Measurements from ENCODE around the gene FOCAD.

The FOCAD gene

DNA sequence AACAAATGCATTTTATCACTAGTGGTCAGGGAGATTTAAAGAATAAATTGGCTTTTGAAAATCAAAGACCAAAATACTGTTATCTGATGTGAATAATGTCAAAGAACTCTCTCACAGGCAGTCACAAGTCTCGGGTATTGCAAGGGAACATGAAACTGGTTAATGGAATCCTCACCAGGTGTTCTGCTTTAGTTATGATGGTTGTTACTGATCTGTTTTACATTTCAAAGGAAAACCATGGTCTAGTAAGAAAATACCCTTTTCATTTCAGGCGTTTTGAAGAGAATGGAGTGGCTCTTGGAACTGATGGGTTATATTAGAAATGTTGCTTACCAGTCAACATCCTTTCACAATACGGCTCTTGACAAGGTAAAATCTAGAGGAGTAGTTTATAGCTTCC is 304.0 kb downstream of the FOCAD start:
- no peaks in the 10 kb centered on the region for H3K79me2 ChIP-seq (ENCODE audit: insufficient read depth, low read length)
- H4K20me1 ChIP-seq (ENCODE audit: insufficient read depth, low read length, poor library complexity, severe bottlenecking): no peaks in the 10 kb centered on the region
- no peaks in the 10 kb centered on the region for H3K9me2 ChIP-seq (replicated peaks; ENCODE audit: low read depth, low read length)
- H3F3A ChIP-seq (ENCODE audit: low read depth): no peaks in the 10 kb centered on the region
- no peak overlapping the region for H3K4me2 ChIP-seq (ENCODE audit: low read depth, low read length, poor library complexity, severe bottlenecking)
- no peaks in the 10 kb centered on the region for H3K4me1 ChIP-seq (ENCODE audit: insufficient read depth, low read length, poor library complexity, severe bottlenecking)
- no peaks in the 10 kb centered on the region for H3K27me3 ChIP-seq (ENCODE audit: insufficient read depth, low read length, poor library complexity, severe bottlenecking)
- TF ChIP-seq, protein P1, sequence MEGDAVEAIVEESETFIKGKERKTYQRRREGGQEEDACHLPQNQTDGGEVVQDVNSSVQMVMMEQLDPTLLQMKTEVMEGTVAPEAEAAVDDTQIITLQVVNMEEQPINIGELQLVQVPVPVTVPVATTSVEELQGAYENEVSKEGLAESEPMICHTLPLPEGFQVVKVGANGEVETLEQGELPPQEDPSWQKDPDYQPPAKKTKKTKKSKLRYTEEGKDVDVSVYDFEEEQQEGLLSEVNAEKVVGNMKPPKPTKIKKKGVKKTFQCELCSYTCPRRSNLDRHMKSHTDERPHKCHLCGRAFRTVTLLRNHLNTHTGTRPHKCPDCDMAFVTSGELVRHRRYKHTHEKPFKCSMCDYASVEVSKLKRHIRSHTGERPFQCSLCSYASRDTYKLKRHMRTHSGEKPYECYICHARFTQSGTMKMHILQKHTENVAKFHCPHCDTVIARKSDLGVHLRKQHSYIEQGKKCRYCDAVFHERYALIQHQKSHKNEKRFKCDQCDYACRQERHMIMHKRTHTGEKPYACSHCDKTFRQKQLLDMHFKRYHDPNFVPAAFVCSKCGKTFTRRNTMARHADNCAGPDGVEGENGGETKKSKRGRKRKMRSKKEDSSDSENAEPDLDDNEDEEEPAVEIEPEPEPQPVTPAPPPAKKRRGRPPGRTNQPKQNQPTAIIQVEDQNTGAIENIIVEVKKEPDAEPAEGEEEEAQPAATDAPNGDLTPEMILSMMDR (conservative IDR thresholded peaks at IDR 0.05; ENCODE audit: low read length): no peak
- no peak for TF ChIP-seq EZH2phosphoT487 (IDR thresholded peaks at IDR 0.05; ENCODE audit: borderline replicate concordance)
- no peak overlapping the region for H3K9ac ChIP-seq (ENCODE audit: low read depth, low read length, poor library complexity, severe bottlenecking)
- peaks cover 19% of the 10 kb centered on the region for H3K36me3 ChIP-seq (ENCODE audit: insufficient read depth, low read length)
- H2AFZ ChIP-seq (ENCODE audit: low read length): no peak overlapping the region
- no peaks in the 10 kb centered on the region for H3K9me3 ChIP-seq (ENCODE audit: insufficient read depth, low read depth, low read length)
- H3K4me3 ChIP-seq (ENCODE audit: low read length, poor library complexity, severe bottlenecking): no peak overlapping the region

DNA sequence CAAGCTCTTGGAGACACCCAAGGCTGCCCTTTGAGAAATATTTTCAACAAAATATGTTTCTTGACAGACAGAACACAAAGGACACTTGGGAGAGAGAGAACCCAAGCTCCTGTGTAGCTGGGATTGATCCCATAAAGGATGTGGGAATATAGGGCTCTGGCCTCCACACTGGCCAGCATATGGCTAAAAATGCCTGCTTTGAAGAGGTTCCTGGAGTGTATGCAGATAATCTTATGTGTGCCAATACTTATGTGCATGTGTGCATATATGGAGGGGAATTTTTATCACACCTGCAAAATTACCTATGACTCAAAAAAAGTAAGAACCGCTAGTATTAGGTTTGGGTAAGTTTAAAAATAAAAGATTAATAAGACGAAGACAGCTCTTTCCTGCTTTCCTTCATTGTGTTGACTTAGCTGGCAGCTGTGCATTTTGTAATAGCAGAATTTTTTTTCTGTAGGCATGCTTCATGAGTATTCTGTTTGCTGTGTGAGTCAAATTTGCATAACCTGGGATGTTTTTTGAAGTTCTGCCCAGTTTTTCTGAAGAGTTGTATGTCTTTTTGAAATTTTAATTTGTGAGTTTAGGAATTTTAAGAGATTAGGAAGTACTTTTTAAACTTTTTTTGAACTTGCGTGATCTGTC is 304.7 kb downstream of the FOCAD start:
- H3K36me3 ChIP-seq (ENCODE audit: insufficient read depth, low read length): peaks cover 18% of the 10 kb centered on the region
- no peak overlapping the region for H3K4me3 ChIP-seq (ENCODE audit: low read length, poor library complexity, severe bottlenecking)
- H3K9ac ChIP-seq (ENCODE audit: low read depth, low read length, poor library complexity, severe bottlenecking): no peak overlapping the region
- no peaks in the 10 kb centered on the region for H3K9me3 ChIP-seq (ENCODE audit: insufficient read depth, low read depth, low read length)
- H3K79me2 ChIP-seq (ENCODE audit: insufficient read depth, low read length): no peaks in the 10 kb centered on the region
- H3F3A ChIP-seq (ENCODE audit: low read depth): no peaks in the 10 kb centered on the region
- no peaks in the 10 kb centered on the region for H3K9me2 ChIP-seq (replicated peaks; ENCODE audit: low read depth, low read length)
- TF ChIP-seq EZH2phosphoT487 (IDR thresholded peaks at IDR 0.05; ENCODE audit: borderline replicate concordance): no peak
- TF ChIP-seq, protein P1 (conservative IDR thresholded peaks at IDR 0.05; ENCODE audit: low read length): no peak
- no peak overlapping the region for H2AFZ ChIP-seq (ENCODE audit: low read length)
- no peak overlapping the region for H3K4me2 ChIP-seq (ENCODE audit: low read depth, low read length, poor library complexity, severe bottlenecking)
- H4K20me1 ChIP-seq (ENCODE audit: insufficient read depth, low read length, poor library complexity, severe bottlenecking): no peaks in the 10 kb centered on the region
- no peaks in the 10 kb centered on the region for H3K4me1 ChIP-seq (ENCODE audit: insufficient read depth, low read length, poor library complexity, severe bottlenecking)
- no peaks in the 10 kb centered on the region for H3K27me3 ChIP-seq (ENCODE audit: insufficient read depth, low read length, poor library complexity, severe bottlenecking)

DNA sequence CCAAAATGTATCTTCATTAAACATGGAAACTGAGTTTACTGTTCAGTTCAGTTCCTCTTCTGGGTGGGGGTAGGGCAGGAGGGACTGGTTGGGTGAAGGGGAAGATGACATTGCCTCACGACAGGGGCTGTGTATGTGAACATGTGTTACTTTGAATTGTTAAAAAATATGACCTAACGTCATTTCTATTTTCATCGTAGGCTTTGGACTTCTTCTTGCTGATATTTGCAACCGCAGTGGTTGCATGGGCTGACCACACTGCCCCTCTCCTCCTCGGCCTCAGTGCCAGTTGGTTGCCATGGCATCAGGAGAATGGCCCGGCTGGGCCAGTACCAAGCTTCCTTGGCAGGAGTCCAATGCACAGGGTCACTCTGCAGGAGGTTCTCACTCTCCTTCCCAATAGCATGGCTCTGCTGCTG is 305.9 kb downstream of the FOCAD start:
- Histone ChIP-seq H3K9ac (ENCODE audit: low read depth, low read length, poor library complexity, severe bottlenecking) (no peak overlapping the region), H2AFZ (ENCODE audit: low read length) (no peak overlapping the region), H3K9me3 (ENCODE audit: insufficient read depth, low read depth, low read length) (no peaks in the 10 kb centered on the region), H3K4me2 (ENCODE audit: low read depth, low read length, poor library complexity, severe bottlenecking) (no peak overlapping the region), H3K9me2 (replicated peaks; ENCODE audit: low read depth, low read length) (no peaks in the 10 kb centered on the region), H4K20me1 (ENCODE audit: insufficient read depth, low read length, poor library complexity, severe bottlenecking) (no peaks in the 10 kb centered on the region), H3K27me3 (ENCODE audit: insufficient read depth, low read length, poor library complexity, severe bottlenecking) (no peaks in the 10 kb centered on the region), H3K4me3 (ENCODE audit: low read length, poor library complexity, severe bottlenecking) (no peak overlapping the region), H3K36me3 (ENCODE audit: insufficient read depth, low read length) (peaks cover 21% of the 10 kb centered on the region), H3F3A (ENCODE audit: low read depth) (no peaks in the 10 kb centered on the region), H3K4me1 (ENCODE audit: insufficient read depth, low read length, poor library complexity, severe bottlenecking) (no peaks in the 10 kb centered on the region), H3K79me2 (ENCODE audit: insufficient read depth, low read length) (no peaks in the 10 kb centered on the region)
- TF ChIP-seq, protein P1 (conservative IDR thresholded peaks at IDR 0.05; ENCODE audit: low read length): no peak
- TF ChIP-seq EZH2phosphoT487 (IDR thresholded peaks at IDR 0.05; ENCODE audit: borderline replicate concordance): no peak
